H1 (cell line): ENCODE measurements around the gene RYR3. TPM values are rescaled to one million over a fixed set of nuclear protein-coding genes. Genes with fewer than 3 reads are reported as not detected.

ENCODE experiments used
- CTCF ChIA-PET: fragments of 300-600 bp; sonication (Branson Sonifier 250); formaldehyde crosslinking; loops from one replicate; lab custom pipeline; 2021; ENCODE audit not compliant: partially characterized antibody; lab: Charles Lee
- POLR2A ChIA-PET: fragments of 300-600 bp; sonication (Branson Sonifier 250); formaldehyde crosslinking; loops from one replicate; lab custom pipeline; 2021; ENCODE audit warnings: inconsistent platforms; ENCODE audit not compliant: partially characterized antibody; lab: Charles Lee
- DNase-seq, 2 experiments: peaks; one replicate each; pipeline versions ENCODE4 v3.0.0 to v3.0.0-alpha.2; 2010 to 2022; ENCODE audit warnings: low spot score in 2 of 2, low read depth in 1 of 2, mixed read lengths in 1 of 2
- FAIRE-seq: peaks from 2 replicates; lab custom pipeline; 2011; peaks lifted over from hg19 to GRCh38; lab: Jason Lieb, UNC
- H2AFZ ChIP-seq: 2 replicates; pipeline ENCODE4 v1.8.1; 2012; ENCODE audit warnings: low read length, inconsistent platforms
- H2AK5ac ChIP-seq: 2 replicates; pipeline ENCODE4 v1.6.1; 2013; ENCODE audit warnings: low read depth, low read length
- H2BK120ac ChIP-seq: replicated peaks from 2 replicates; pipeline ENCODE3; 2013; ENCODE audit warnings: low read depth, low read length, inconsistent platforms
- H2BK12ac ChIP-seq: 2 replicates; pipeline ENCODE4 v1.6.1; 2013; ENCODE audit warnings: low read depth, low read length
- H2BK15ac ChIP-seq: 2 replicates; pipeline ENCODE4 v1.6.1; 2013; ENCODE audit warnings: low read length
- H2BK20ac ChIP-seq: 2 replicates; pipeline ENCODE4 v1.6.1; 2013; ENCODE audit warnings: low read length
- H2BK5ac ChIP-seq: 2 replicates; pipeline ENCODE4 v1.6.1; 2013; ENCODE audit warnings: low read depth, low read length
- H3K14ac ChIP-seq: 2 replicates; pipeline ENCODE4 v1.6.1; 2013; ENCODE audit warnings: inconsistent platforms; ENCODE audit not compliant: insufficient read length
- H3K18ac ChIP-seq: 2 replicates; pipeline ENCODE4 v1.6.1; 2013; ENCODE audit warnings: low read length; ENCODE audit errors: extremely low read depth
- H3K23ac ChIP-seq: 2 replicates; pipeline ENCODE4 v1.6.1; 2013; ENCODE audit warnings: inconsistent platforms; ENCODE audit not compliant: insufficient read length
- H3K23me2 ChIP-seq: 2 replicates; pipeline ENCODE4 v1.6.1; 2013; ENCODE audit warnings: low read depth, low read length
- H3K27ac ChIP-seq: 2 replicates; pipeline ENCODE4 v1.6.1; 2011; ENCODE audit warnings: low read depth, low read length, inconsistent platforms
- H3K27me3 ChIP-seq, 4 experiments: replicated peaks in 1 of 4; 1 replicate in 1 of 4; 2 replicates in 3 of 4; pipeline versions ENCODE4 v1.6.1 to v1.8.1; 2011 to 2013; ENCODE audit warnings: low read length in 3 of 4, mild to moderate bottlenecking in 3 of 4, inconsistent platforms in 2 of 4, mixed read lengths in 2 of 4, moderate library complexity in 1 of 4; ENCODE audit not compliant: control insufficient read depth in 3 of 4, insufficient read depth in 3 of 4; ENCODE audit errors: extremely low read depth in 1 of 4
- H3K36me3 ChIP-seq, 4 experiments: 2 replicates each; pipeline versions ENCODE4 v1.6.1 to v1.8.1; 2011 to 2013; ENCODE audit warnings: mild to moderate bottlenecking in 4 of 4, low read length in 3 of 4, moderate library complexity in 2 of 4, control low read depth in 1 of 4, inconsistent platforms in 1 of 4; ENCODE audit not compliant: insufficient read depth in 4 of 4, control insufficient read depth in 2 of 4
- H3K4ac ChIP-seq: replicated peaks from 2 replicates; pipeline ENCODE3; 2013; ENCODE audit warnings: low read length, low read depth, mixed read lengths, inconsistent platforms; ENCODE audit not compliant: insufficient read length
- H3K4me1 ChIP-seq, 4 experiments: replicated peaks in 1 of 4; 1 replicate in 1 of 4; 2 replicates in 3 of 4; pipeline versions ENCODE4 v1.6.1 to v1.8.1; 2011 to 2013; ENCODE audit warnings: low read length in 3 of 4, inconsistent platforms in 2 of 4, mixed read lengths in 1 of 4; ENCODE audit not compliant: insufficient read depth in 4 of 4, control insufficient read depth in 3 of 4
- H3K4me2 ChIP-seq, 2 experiments: 2 replicates each; pipeline versions ENCODE4 v1.6.1 to v1.8.1; 2011 to 2013; ENCODE audit warnings: low read depth in 2 of 2, low read length in 2 of 2, control low read depth in 1 of 2, inconsistent platforms in 1 of 2, mild to moderate bottlenecking in 1 of 2; ENCODE audit not compliant: insufficient read depth in 1 of 2
- H3K4me3 ChIP-seq, 4 experiments: fragments of 200-600, 300-600 bp in 1 of 4; sonication (generic), shearing (Covaris generic), sonication (Bioruptor Twin) in 1 of 4; 2 replicates each; pipeline versions ENCODE4 v1.5.1 to v1.8.1; 2011 to 2016; ENCODE audit warnings: low read length in 4 of 4, low read depth in 3 of 4, control low read depth in 2 of 4, inconsistent platforms in 2 of 4, mild to moderate bottlenecking in 2 of 4, mixed read lengths in 1 of 4, moderate library complexity in 1 of 4; ENCODE audit not compliant: insufficient read depth in 2 of 4; ENCODE audit errors: extremely low read depth in 1 of 4
- H3K56ac ChIP-seq: replicated peaks from 2 replicates; pipeline ENCODE3; 2013; ENCODE audit warnings: low read depth, mild to moderate bottlenecking, mixed read lengths, low read length, inconsistent platforms; ENCODE audit not compliant: insufficient read length
- H3K79me1 ChIP-seq: 2 replicates; pipeline ENCODE4 v1.6.1; 2013; ENCODE audit warnings: low read depth, low read length, control low read depth
- H3K79me2 ChIP-seq, 2 experiments: 2 replicates each; pipeline versions ENCODE4 v1.6.1 to v1.8.1; 2012 to 2013; ENCODE audit warnings: low read length in 2 of 2, mild to moderate bottlenecking in 2 of 2, inconsistent platforms in 1 of 2; ENCODE audit not compliant: insufficient read depth in 2 of 2, control insufficient read depth in 1 of 2
- H3K9ac ChIP-seq, 4 experiments: replicated peaks in 1 of 4; 1 replicate in 1 of 4; 2 replicates in 3 of 4; pipeline versions ENCODE4 v1.6.1 to v1.8.1; 2011 to 2013; ENCODE audit warnings: low read depth in 3 of 4, low read length in 3 of 4, control low read depth in 2 of 4, mild to moderate bottlenecking in 2 of 4, moderate library complexity in 2 of 4, inconsistent platforms in 1 of 4; ENCODE audit errors: extremely low read depth in 1 of 4
- H3K9me3 ChIP-seq, 2 experiments: 2 replicates each; pipeline versions ENCODE4 v1.6.1 to v1.8.1; 2012 to 2013; ENCODE audit warnings: mild to moderate bottlenecking in 2 of 2, moderate library complexity in 2 of 2, control low read depth in 1 of 2, inconsistent platforms in 1 of 2, low read depth in 1 of 2, low read length in 1 of 2, mixed read lengths in 1 of 2; ENCODE audit not compliant: insufficient read depth in 2 of 2
- H4K20me1 ChIP-seq, 2 experiments: replicated peaks in 1 of 2; 2 replicates each; pipeline versions ENCODE3 to v1.8.1; 2011 to 2013; ENCODE audit warnings: inconsistent platforms in 2 of 2, low read length in 2 of 2, mild to moderate bottlenecking in 1 of 2; ENCODE audit not compliant: insufficient read depth in 2 of 2, control insufficient read depth in 1 of 2
- H4K5ac ChIP-seq: 2 replicates; pipeline ENCODE4 v1.6.1; 2013; ENCODE audit warnings: low read length, low read depth, mixed read lengths, inconsistent platforms; ENCODE audit not compliant: insufficient read length
- H4K8ac ChIP-seq: 2 replicates; pipeline ENCODE4 v1.8.0; 2013; ENCODE audit warnings: mild to moderate bottlenecking, moderate library complexity, low read length, inconsistent platforms; ENCODE audit not compliant: insufficient read depth; ENCODE audit errors: extremely low read depth
- H4K91ac ChIP-seq: replicated peaks from 2 replicates; pipeline ENCODE3; 2013; ENCODE audit warnings: low read length, mixed read lengths, inconsistent platforms; ENCODE audit not compliant: insufficient read length
- CTBP2 ChIP-seq: IDR thresholded peaks from 2 replicates; pipeline ENCODE4 v1.7.0; 2011; ENCODE audit warnings: borderline replicate concordance, mild to moderate bottlenecking, moderate library complexity, mixed read lengths, low read length; ENCODE audit not compliant: insufficient read depth, insufficient read length
- TEAD4 ChIP-seq: IDR thresholded peaks from 2 replicates; pipeline ENCODE4 v1.6.1; 2012; ENCODE audit warnings: low read depth, low read length, inconsistent platforms, mixed read lengths
- WGBS, 2 experiments: shearing (Covaris generic) in 1 of 2; methylation state at CpG; one replicate each; pipeline versions ENCODE4 v1.1.6 to v1.1.7; 2013 to 2015; ENCODE audit warnings: low lambda C conversion rate in 2 of 2, mixed read lengths in 2 of 2, inconsistent platforms in 1 of 2, low coverage in 1 of 2, missing lambda C conversion rate in 1 of 2; ENCODE audit not compliant: insufficient replicate concordance in 2 of 2, insufficient coverage in 1 of 2, insufficient read length in 1 of 2; ENCODE audit errors: extremely low coverage in 1 of 2, missing lambda C conversion rate in 1 of 2; 5-methylcytosine and 5-hydroxymethylcytosine counted together
- polyA plus RNA-seq, 7 experiments: library from polyadenylated mRNA; depleted of rRNA in 3 of 7; stranded (reverse) in 5 of 7; unstranded in 2 of 7; fragments of >200 nt in 5 of 7; fragments of 200-250 nt in 2 of 7; gene quantifications; 1 replicate in 5 of 7; 2 replicates in 1 of 7; 4 replicates in 1 of 7; pipeline versions ENCODE4 v1.2.1 to v1.2.3, GENCODE V29; 2011 to 2013; ENCODE audit warnings: missing spikeins in 2 of 7, mixed read lengths in 2 of 7
- total RNA-seq: library from RNA; stranded (reverse); fragmentation: NEBNext Ultra II Directional; extraction: Animal tissue kit (Norgen Biotek cat#: 25700); gene quantifications from 2 replicates; pipeline ENCODE4 v1.2.1, GENCODE V29; 2021

Gene RYR3
- total and polyA plus RNA-seq, 2 of the 8 experiments (the other 6 are each of a cell fraction or from before 2014, with no cell fraction given), result 0.33 to 3.4 TPM

DNA sequence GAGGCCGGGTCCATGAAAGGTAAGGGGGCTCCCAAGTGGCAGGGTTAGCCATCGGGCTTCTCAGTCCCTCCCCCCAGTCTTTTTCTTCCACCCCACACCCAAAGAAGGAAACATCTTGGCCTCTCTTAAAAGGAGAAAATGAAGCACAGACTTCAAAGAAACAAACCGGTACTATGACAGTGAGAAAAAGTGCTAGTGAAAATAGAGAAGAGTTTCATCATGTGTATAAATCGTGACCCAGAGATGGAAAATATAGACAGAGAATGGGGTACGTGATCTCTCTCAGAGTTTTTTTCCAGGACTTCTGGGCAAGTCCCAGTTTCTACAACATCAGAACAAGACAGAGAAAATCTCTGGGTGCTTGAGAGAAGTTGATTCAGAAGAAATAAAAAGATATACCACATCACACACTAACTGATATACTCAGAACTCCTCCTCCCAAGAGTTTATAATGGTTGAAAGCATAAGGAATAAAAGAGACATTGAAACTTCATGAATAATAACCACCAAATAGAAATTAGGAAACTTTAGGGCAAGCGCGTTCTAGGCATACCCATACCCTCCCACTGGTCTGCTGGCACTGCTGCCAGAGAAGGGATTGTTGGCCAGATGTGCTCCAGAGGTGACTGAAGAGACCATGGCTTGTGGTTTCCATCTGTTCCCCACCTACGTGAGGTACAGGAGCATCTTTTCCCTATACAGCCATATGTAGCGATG, 338.6 kb downstream of the RYR3 start:
- POLR2A ChIA-PET, result no interaction called here
- DNase-seq, result no peak
- no peak overlapping the region for H3K4me3 ChIP-seq
- H3K23ac ChIP-seq, result no peak overlapping the region
- no peak overlapping the region for H3K14ac ChIP-seq
- no peak overlapping the region for H2BK5ac ChIP-seq
- H3K4me1 ChIP-seq, result no peaks in the 10 kb centered on the region
- no peak overlapping the region for H3K9ac ChIP-seq
- H3K36me3 ChIP-seq, result no peaks in the 10 kb centered on the region
- H3K4ac ChIP-seq, result no peak overlapping the region
- no peak overlapping the region for H3K18ac ChIP-seq
- H2BK20ac ChIP-seq, result no peak overlapping the region
- H2AK5ac ChIP-seq, result no peak overlapping the region
- H2BK12ac ChIP-seq, result no peak overlapping the region
- CTCF ChIA-PET, result interaction anchor here (0.9 to 1.6 kb wide), 2 partner anchors 16 to 25 kb away, joined by 3 to 4 read pairs; no protein-coding TSS in a partner anchor
- H4K91ac ChIP-seq, result no peak overlapping the region
- H3K27me3 ChIP-seq, result no peaks in the 10 kb centered on the region
- H4K5ac ChIP-seq, result no peak overlapping the region
- no peaks in the 10 kb centered on the region for H3K9me3 ChIP-seq
- H3K79me1 ChIP-seq, result no peaks in the 10 kb centered on the region
- no peak overlapping the region for H2BK15ac ChIP-seq
- no peak overlapping the region for H4K8ac ChIP-seq
- H3K27ac ChIP-seq, result no peak overlapping the region
- H2BK120ac ChIP-seq, result no peak overlapping the region
- no peak overlapping the region for H3K56ac ChIP-seq
- FAIRE-seq, result no peak
- no peaks in the 10 kb centered on the region for H4K20me1 ChIP-seq
- H3K23me2 ChIP-seq, result no peaks in the 10 kb centered on the region; the same call in 1 of the 2 replicates
- H2AFZ ChIP-seq, result no peak overlapping the region
- no peaks in the 10 kb centered on the region for H3K79me2 ChIP-seq
- H3K4me2 ChIP-seq, result no peak overlapping the region
- 85% methylated on average over 9 of the region's 9 CpGs; no CpG with 5 or more reads in 1 of the 2 experiments for WGBS, 2 experiments
- TF ChIP-seq CTBP2, result no peak
- no peak for TF ChIP-seq TEAD4
